ENCODE results near the gene ADCY2. TPM values are rescaled to one million over a fixed set of nuclear protein-coding genes. Genes with fewer than 3 reads are reported as not detected.
A peak's percentile ranks its signal among the peaks of the same experiment; 100 is the strongest.

ADCY2 gene
- total and polyA plus RNA-seq, 9 of the 15 experiments (the other 6 are each of a cell fraction or from before 2014, with no cell fraction given), result 0.01 to 0.15 (median 0.03) TPM; not detected in 5

DNA sequence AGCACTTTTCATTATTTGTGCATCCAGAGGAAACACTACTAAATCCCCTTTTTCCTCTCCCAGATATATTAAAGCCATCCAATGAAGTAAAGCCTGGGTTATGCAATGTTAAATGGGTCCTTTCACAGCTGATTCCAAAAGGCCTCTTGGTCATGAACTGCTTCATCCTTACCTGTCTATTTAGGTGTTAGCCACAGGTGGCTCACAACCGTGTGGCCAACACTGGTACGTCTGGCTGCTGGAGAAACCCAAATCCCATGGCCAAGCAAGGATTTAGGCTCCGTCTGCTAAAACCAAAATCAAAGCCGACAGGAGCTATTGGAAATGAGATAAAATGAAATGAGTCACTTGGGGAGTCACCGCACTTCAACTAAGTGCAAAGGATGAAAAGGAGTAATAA is 193.9 kb downstream of the ADCY2 start (continued):
- TF ChIP-seq NR2C2 (CRISPR knock-in tag; IDR thresholded peaks at IDR 0.05) (no peak), NR2C2 (tag; IDR thresholded peaks at IDR 0.05) (no peak), HDAC3 (IDR thresholded peaks at IDR 0.05; ENCODE audit: borderline replicate concordance, partially characterized antibody) (no peak), RHOXF2B (CRISPR knock-in tag; conservative IDR thresholded peaks at IDR 0.05) (no peak), ZNF57 (CRISPR knock-in tag; IDR thresholded peaks at IDR 0.05) (no peak), ZNF232 (CRISPR knock-in tag; IDR thresholded peaks at IDR 0.05) (no peak)
- TF ChIP-seq, protein P1, sequence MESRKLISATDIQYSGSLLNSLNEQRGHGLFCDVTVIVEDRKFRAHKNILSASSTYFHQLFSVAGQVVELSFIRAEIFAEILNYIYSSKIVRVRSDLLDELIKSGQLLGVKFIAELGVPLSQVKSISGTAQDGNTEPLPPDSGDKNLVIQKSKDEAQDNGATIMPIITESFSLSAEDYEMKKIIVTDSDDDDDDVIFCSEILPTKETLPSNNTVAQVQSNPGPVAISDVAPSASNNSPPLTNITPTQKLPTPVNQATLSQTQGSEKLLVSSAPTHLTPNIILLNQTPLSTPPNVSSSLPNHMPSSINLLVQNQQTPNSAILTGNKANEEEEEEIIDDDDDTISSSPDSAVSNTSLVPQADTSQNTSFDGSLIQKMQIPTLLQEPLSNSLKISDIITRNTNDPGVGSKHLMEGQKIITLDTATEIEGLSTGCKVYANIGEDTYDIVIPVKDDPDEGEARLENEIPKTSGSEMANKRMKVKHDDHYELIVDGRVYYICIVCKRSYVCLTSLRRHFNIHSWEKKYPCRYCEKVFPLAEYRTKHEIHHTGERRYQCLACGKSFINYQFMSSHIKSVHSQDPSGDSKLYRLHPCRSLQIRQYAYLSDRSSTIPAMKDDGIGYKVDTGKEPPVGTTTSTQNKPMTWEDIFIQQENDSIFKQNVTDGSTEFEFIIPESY (CRISPR knock-in tag; IDR thresholded peaks at IDR 0.05), result no peak

DNA sequence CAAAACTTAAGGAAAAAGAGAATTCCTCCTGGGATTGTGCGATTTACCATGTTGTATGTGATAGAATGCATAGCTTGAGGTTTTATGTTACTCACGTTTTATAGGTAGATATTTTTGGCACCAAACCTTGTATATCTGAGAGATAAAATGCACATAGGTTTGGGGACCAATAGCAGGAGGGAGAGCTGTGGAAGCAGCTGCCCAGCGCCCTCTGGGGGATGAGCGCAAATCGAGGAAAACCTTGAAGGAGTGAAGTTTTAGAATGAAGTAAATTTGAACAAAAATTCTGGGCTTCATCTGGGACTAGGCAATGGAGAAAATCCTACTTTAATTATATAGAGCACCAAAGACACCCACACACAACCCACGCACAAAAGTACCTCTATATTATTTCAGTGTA is 197.0 kb downstream of the ADCY2 start:
- FAIRE-seq, result peak; percentile 67
- BruUV-seq (replicated peaks), result no TSS peak
- no peak for TF ChIP-seq ZNF316 (IDR thresholded peaks at IDR 0.05)
- TF ChIP-seq RAD21 (CRISPR knock-in tag; conservative IDR thresholded peaks at IDR 0.05 in 1 of 2, IDR thresholded peaks at IDR 0.05 in 1 of 2), result peak in 1 of 2 experiments; percentile 50; a peak in 2 of 4 replicates
- TF ChIP-seq HMGN3 (IDR thresholded peaks at IDR 0.05; ENCODE audit: borderline replicate concordance, extremely low read depth, insufficient read length, low read depth, low read length), result no peak
- TF ChIP-seq SMC3 (conservative IDR thresholded peaks at IDR 0.05; ENCODE audit: insufficient read depth, low read depth, low read length), result peak; percentile 39

More for the DNA sequence above, 197.0 kb downstream of the ADCY2 start:
- intact Hi-C loops (cut with micrococcal nuclease) (no loop called here), in situ Hi-C loops (cut with MboI) (no loop called here)
- H3K79me2 ChIP-seq (ENCODE audit: control insufficient read depth, insufficient read depth, low read length), result no peaks in the 10 kb centered on the region
- H3K4me1 ChIP-seq (replicated peaks in 1 of 2; ENCODE audit: control insufficient read depth in 2 of 2, insufficient read depth in 2 of 2, low read length in 2 of 2), result no peaks in the 10 kb centered on the region
- ChIA-PET CTCF (ENCODE audit: low intra/inter-chr PET ratio) (no interaction called here), POLR2A (interaction anchor here (0.7 kb wide), 1 partner anchor 369 kb away, joined by 3 read pairs; no protein-coding TSS in a partner anchor)
- H3K27me3 ChIP-seq (ENCODE audit: control insufficient read depth in 2 of 2, insufficient read depth in 2 of 2, low read length in 2 of 2), result no peaks in the 10 kb centered on the region
- peak; percentile 70 for ATAC-seq
- no peak overlapping the region for H2AFZ ChIP-seq (ENCODE audit: low read depth, low read length)
- H3K4me3 ChIP-seq, result no peak overlapping the region
- H3K27ac ChIP-seq (ENCODE audit: extremely low read depth, low read depth, low read length), result no peak overlapping the region
- 0% methylated on average over 6 of the region's 6 CpGs for WGBS (ENCODE audit: insufficient coverage, low coverage, missing lambda C conversion rate)
- peak in 2 of 4 experiments; percentile 24 to 33 for DNase-seq (ENCODE audit: extremely low read depth in 1 of 4, low spot score in 3 of 4)
- H3K9me1 ChIP-seq (ENCODE audit: control insufficient read depth, insufficient read depth, low read length), result no peaks in the 10 kb centered on the region
- H3K9ac ChIP-seq (ENCODE audit: insufficient read depth in 1 of 2, low read depth in 2 of 2, low read length in 2 of 2), result no peak overlapping the region
- H3K9me3 ChIP-seq (replicated peaks; ENCODE audit: control insufficient read depth, insufficient read depth, low read depth, low read length), result no peaks in the 10 kb centered on the region
- no peaks in the 10 kb centered on the region for H3K36me3 ChIP-seq (ENCODE audit: control insufficient read depth, insufficient read depth, low read length)
- H3K4me2 ChIP-seq (ENCODE audit: insufficient read depth, low read length), result no peak overlapping the region
- no peaks in the 10 kb centered on the region for H4K20me1 ChIP-seq (replicated peaks; ENCODE audit: control insufficient read depth, insufficient read depth, low read length)

All from K562 (cell line).